HCT116 (cell line): Measurements from ENCODE around the gene RLN3. TPM values are rescaled to one million over a fixed set of nuclear protein-coding genes. Genes with fewer than 3 reads are reported as not detected.

Experiments
- ATAC-seq: fragments of 200-7000 bp; cut with Tn5 transposase; 2 replicates; pipeline ENCODE4 v1.9.1; 2020; ENCODE audit warnings: mild to moderate bottlenecking, moderate library complexity
- BruUV-seq: library from RNA; stranded (reverse); fragments of 400-500 nt; replicated peaks from 2 replicates; lab custom pipeline; 2021; lab: Mats Ljungman, UMichigan
- CTCF ChIA-PET: fragments of 300-600 bp; sonication (Branson Sonifier 250); formaldehyde crosslinking; loops from one replicate; lab custom pipeline; 2021; ENCODE audit warnings: antibody characterized with exemption; lab: Charles Lee
- POLR2A ChIA-PET: fragments of 300-600, 350-600 bp; sonication (Branson Sonifier 250); formaldehyde crosslinking; loops from one replicate; lab custom pipeline; 2021; ENCODE audit warnings: antibody characterized with exemption; lab: Charles Lee
- RAD21 ChIA-PET, 2 experiments: fragments of 300-600 bp; sonication (Branson Sonifier 250); formaldehyde crosslinking; loops; one replicate each; lab custom pipeline; 2023; ENCODE audit warnings: low total read pairs in 2 of 2; ENCODE audit not compliant: uncharacterized antibody in 2 of 2, unreplicated experiment in 2 of 2, low non-redundant PET in 1 of 2; lab: Charles Lee
- DNase-seq: peaks from one replicate; pipeline ENCODE4 v3.0.0-alpha.2; 2010; ENCODE audit warnings: low read depth, low spot score
- H2AFZ ChIP-seq: fragments of 200-600 bp; shearing (Covaris generic), sonication (generic); 2 replicates; pipeline ENCODE4 v1.6.1; 2017; ENCODE audit warnings: low read depth, mixed run types, mixed read lengths, antibody characterized with exemption, low read length; ENCODE audit not compliant: poor library complexity, severe bottlenecking
- H3K27ac ChIP-seq: 2 replicates; pipeline ENCODE4 v1.5.1; 2012; ENCODE audit warnings: low read depth, low read length
- H3K27me3 ChIP-seq: fragments of 200-600 bp; sonication (generic); 2 replicates; pipeline ENCODE4 v1.6.1; 2016; ENCODE audit warnings: mixed run types, low read length, mixed read lengths; ENCODE audit not compliant: insufficient read depth
- H3K36me3 ChIP-seq, 2 experiments: fragments of 200-500 bp in 1 of 2; fragments of 200-600 bp in 1 of 2; sonication (Bioruptor generic) in 1 of 2; sonication (generic) in 1 of 2; 2 replicates each; pipeline versions ENCODE4 v1.5.1 to v1.6.1; 2014 to 2016; ENCODE audit warnings: low read length in 2 of 2, inconsistent platforms in 1 of 2, mixed read lengths in 1 of 2, mixed run types in 1 of 2; ENCODE audit not compliant: insufficient read depth in 2 of 2, control insufficient read depth in 1 of 2
- H3K4me1 ChIP-seq, 2 experiments: fragments of 200-600 bp in 1 of 2; sonication (generic) in 1 of 2; 2 replicates each; pipeline versions ENCODE4 v1.5.1 to v1.6.1; 2012 to 2017; ENCODE audit warnings: low read length in 2 of 2, inconsistent platforms in 1 of 2, mild to moderate bottlenecking in 1 of 2, mixed read lengths in 1 of 2, mixed run types in 1 of 2, moderate library complexity in 1 of 2; ENCODE audit not compliant: insufficient read depth in 2 of 2, control insufficient read depth in 1 of 2
- H3K4me2 ChIP-seq: fragments of 200-600 bp; sonication (generic); 2 replicates; pipeline ENCODE4 v1.6.1; 2017; ENCODE audit warnings: mixed run types, low read length, mixed read lengths
- H3K4me3 ChIP-seq, 2 experiments: fragments of 200-600 bp in 1 of 2; sonication (generic) in 1 of 2; replicated peaks in 1 of 2; 2 replicates each; pipeline ENCODE4 v1.5.1; 2011 to 2016; ENCODE audit warnings: low read length in 2 of 2, control low read depth in 1 of 2, low read depth in 1 of 2, mild to moderate bottlenecking in 1 of 2, mixed read lengths in 1 of 2, mixed run types in 1 of 2
- H3K79me2 ChIP-seq: fragments of 200-600 bp; sonication (generic); 2 replicates; pipeline ENCODE4 v1.6.1; 2017; ENCODE audit warnings: mild to moderate bottlenecking, mixed run types, low read length, moderate library complexity, mixed read lengths; ENCODE audit not compliant: insufficient read depth
- H3K9ac ChIP-seq: fragments of 200-600 bp; sonication (generic); 2 replicates; pipeline ENCODE4 v1.6.1; 2016; ENCODE audit warnings: low read length, mixed read lengths
- H3K9me2 ChIP-seq: fragments of 200-600 bp; sonication (generic), shearing (Covaris generic); 2 replicates; pipeline ENCODE4 v1.6.1; 2017; ENCODE audit warnings: mixed run types, mild to moderate bottlenecking, moderate library complexity; ENCODE audit not compliant: insufficient read depth
- H3K9me3 ChIP-seq, 2 experiments: fragments of 200-500 bp in 1 of 2; fragments of 200-600 bp in 1 of 2; sonication (Bioruptor generic) in 1 of 2; sonication (generic) in 1 of 2; 2 replicates each; pipeline ENCODE4 v1.6.1; 2014 to 2017; ENCODE audit warnings: low read length in 2 of 2, mixed read lengths in 2 of 2, inconsistent platforms in 1 of 2, low read depth in 1 of 2, mild to moderate bottlenecking in 1 of 2, mixed run types in 1 of 2, moderate library complexity in 1 of 2; ENCODE audit not compliant: control insufficient read depth in 1 of 2, insufficient read depth in 1 of 2
- H4K20me1 ChIP-seq: fragments of 200-600 bp; sonication (generic), shearing (Covaris generic); 2 replicates; pipeline ENCODE4 v1.6.1; 2017; ENCODE audit warnings: mixed run types, mild to moderate bottlenecking, moderate library complexity; ENCODE audit not compliant: insufficient read depth
- CEBPB ChIP-seq: IDR thresholded peaks from 2 replicates; pipeline ENCODE4 v1.6.1; 2012; ENCODE audit warnings: low read depth
- EGR1 ChIP-seq: IDR thresholded peaks from 2 replicates; pipeline ENCODE4 v1.6.1; 2012; ENCODE audit warnings: low read depth
- FOSL1 ChIP-seq: IDR thresholded peaks from 2 replicates; pipeline ENCODE4 v1.6.1; 2012; ENCODE audit warnings: low read depth
- JUND ChIP-seq: IDR thresholded peaks from 2 replicates; pipeline ENCODE4 v1.6.1; 2012
- MAX ChIP-seq: IDR thresholded peaks from 2 replicates; pipeline ENCODE4 v1.6.1; 2012
- POLR2A ChIP-seq: IDR thresholded peaks from 2 replicates; pipeline ENCODE4 v1.7.0; 2011; ENCODE audit warnings: borderline replicate concordance; ENCODE audit not compliant: insufficient read depth, insufficient read length; ENCODE audit errors: extremely low read depth
- POLR2AphosphoS5 ChIP-seq: IDR thresholded peaks from 2 replicates; pipeline ENCODE4 v1.6.1; 2011; ENCODE audit warnings: mild to moderate bottlenecking, low read depth, low read length, moderate library complexity
- RAD21 ChIP-seq: IDR thresholded peaks from 2 replicates; pipeline ENCODE4 v1.6.1; 2012; ENCODE audit warnings: low read depth, mild to moderate bottlenecking
- SIN3A ChIP-seq: IDR thresholded peaks from 2 replicates; pipeline ENCODE4 v1.6.1; 2012; ENCODE audit warnings: low read depth
- YY1 ChIP-seq: IDR thresholded peaks from 2 replicates; pipeline ENCODE4 v1.6.1; 2011; ENCODE audit warnings: low read length, low read depth, moderate library complexity, mild to moderate bottlenecking; ENCODE audit not compliant: insufficient replicate concordance; ENCODE audit errors: extremely low read depth
- ZNF274 ChIP-seq: fragments of 200-500 bp; sonication (Bioruptor generic); IDR thresholded peaks from 2 replicates; pipeline ENCODE4 v1.6.1; 2014; ENCODE audit warnings: mild to moderate bottlenecking, low read depth, low read length, inconsistent platforms
- intact Hi-C: fragments of 100-400 bp; cut with micrococcal nuclease; formaldehyde crosslinking; loops from 2 replicates; pipeline ENCODE4 v1.10.0; 2022
- total RNA-seq: library from RNA; stranded (reverse); gene quantifications from one replicate; pipeline ENCODE4 v1.2.1, GENCODE V29; 2021; ENCODE audit not compliant: unreplicated experiment

Gene RLN3
- total RNA-seq, 1 experiment from 2014 or later: not detected

- H3K9me3 ChIP-seq: peaks cover 0 to under 1% of the 10 kb centered on the region in 2 experiments; a peak in 2 of 4 replicates
- no peaks in the 10 kb centered on the region for H4K20me1 ChIP-seq
- H3K9me2 ChIP-seq: no peaks in the 10 kb centered on the region
- ChIA-PET CTCF (no interaction called here), RAD21 (no interaction called here), POLR2A (no interaction called here)
- no peaks in the 10 kb centered on the region for H3K27me3 ChIP-seq
- H3K4me1 ChIP-seq: peaks cover 5 to 26% of the 10 kb centered on the region in 2 experiments; a peak in 3 of 4 replicates
- H3K4me3 ChIP-seq: peak overlapping the region in 1 of 2 experiments; percentile 76; a peak in 1 of 4 replicates
- ATAC-seq (no peak), DNase-seq (no peak)
- H3K4me2 ChIP-seq: peak overlapping the region; percentile 97
- H2AFZ ChIP-seq: no peak overlapping the region
- no peaks in the 10 kb centered on the region for H3K36me3 ChIP-seq
- TF ChIP-seq CEBPB: no peak
- TF ChIP-seq MAX: no peak
- TF ChIP-seq ZNF274: no peak
- TF ChIP-seq JUND: no peak
- TF ChIP-seq YY1: no peak
- TF ChIP-seq POLR2A: no peak
- no peak for TF ChIP-seq FOSL1
- TF ChIP-seq EGR1: no peak
- TF ChIP-seq RAD21: no peak
- no peak for TF ChIP-seq SIN3A
- no peak for TF ChIP-seq POLR2AphosphoS5
- no peak overlapping the region for H3K27ac ChIP-seq
- peaks cover 8% of the 10 kb centered on the region; the same call in 1 of the 2 replicates for H3K79me2 ChIP-seq
- intact Hi-C loops: loop anchor here (2.0 kb wide), 1 partner anchor 52 kb away; the partner anchor contains the start of gene DCAF15
- BruUV-seq: no TSS peak
- no peak overlapping the region for H3K9ac ChIP-seq
Observed at GRCh38 chr19:14004619-14005348, 23.2 kb upstream of the RLN3 start.
